Measurements from ENCODE around the gene IL15. TPM values are rescaled to one million over a fixed set of nuclear protein-coding genes. Genes with fewer than 3 reads are reported as not detected.

IL15 gene
- total and polyA plus RNA-seq, 2 of the 4 experiments (the other 2 are of a cell fraction) = 5.0 to 5.2 TPM

GRCh38 chr4:141730805-141731204, 94.4 kb downstream of the IL15 start:
- POLR2A ChIA-PET (ENCODE audit: unreplicated experiment) = no interaction called here
- H2AK5ac ChIP-seq (ENCODE audit: low read depth, low read length) = 0 out of 2 replicates have a peak overlapping the region, but pooled peaks have one; percentile 34
- H3K27me3 ChIP-seq (ENCODE audit: control insufficient read depth, insufficient read depth, low read length) = no peaks in the 10 kb centered on the region
- TF ChIP-seq RCOR1 (IDR thresholded peaks at IDR 0.05; ENCODE audit: insufficient replicate concordance, low read length) (no peak), ELK1 (IDR thresholded peaks at IDR 0.05; ENCODE audit: borderline replicate concordance, low read depth, low read length) (no peak), RAD21 (IDR thresholded peaks at IDR 0.05; ENCODE audit: low read length) (no peak), BHLHE40 (IDR thresholded peaks at IDR 0.05; ENCODE audit: low read depth, low read length) (no peak), NFE2L2 (IDR thresholded peaks at IDR 0.05; ENCODE audit: low read depth, low read length) (no peak), MAFK (IDR thresholded peaks at IDR 0.05; ENCODE audit: low read depth, low read length) (no peak), FOS (IDR thresholded peaks at IDR 0.05; ENCODE audit: low read depth, low read length) (no peak), MXI1 (IDR thresholded peaks at IDR 0.05; ENCODE audit: borderline replicate concordance, low read depth, low read length) (no peak), CTCF (conservative IDR thresholded peaks at IDR 0.05; ENCODE audit: low read depth, low read length) (no peak), POLR2A (IDR thresholded peaks at IDR 0.05; ENCODE audit: low read depth, low read length) (no peak), CEBPB (IDR thresholded peaks at IDR 0.05; ENCODE audit: low read depth, low read length) (no peak), USF2 (IDR thresholded peaks at IDR 0.05; ENCODE audit: low read depth, low read length) (no peak), CHD1 (IDR thresholded peaks at IDR 0.05; ENCODE audit: low read depth, low read length) (no peak), MAZ (IDR thresholded peaks at IDR 0.05; ENCODE audit: borderline replicate concordance, low read depth, low read length) (no peak)
- BruUV-seq (replicated peaks) = no TSS peak
- H2BK15ac ChIP-seq (ENCODE audit: low read depth, low read length) = no peak overlapping the region
- no peak overlapping the region for H3K23ac ChIP-seq (ENCODE audit: low read depth, low read length)
- H2AFZ ChIP-seq (replicated peaks; ENCODE audit: low read length, poor library complexity) = peak overlapping the region; percentile 64
- peaks cover 2% of the 10 kb centered on the region; the same call in 1 of the 2 replicates for H3K36me3 ChIP-seq (ENCODE audit: control insufficient read depth, insufficient read depth, low read length)
- peak; percentile 49 for ATAC-seq (ENCODE audit: low read depth)
- H3K27ac ChIP-seq (ENCODE audit: insufficient read depth, low read length) = no peak overlapping the region
- no peak overlapping the region for H3K9ac ChIP-seq (ENCODE audit: low read depth, low read length)
- H3K9me1 ChIP-seq (ENCODE audit: insufficient read depth, low read length) = peaks cover 2% of the 10 kb centered on the region; the same call in 1 of the 2 replicates
- 0 out of 2 replicates have a peak overlapping the region, but pooled peaks have one; percentile 45 for H3K14ac ChIP-seq (replicated peaks; ENCODE audit: low read depth, low read length)
- dilution Hi-C loops (cut with HindIII; ENCODE audit: low sequenced_read_pairs, unreplicated experiment) = no loop called here
- no peak overlapping the region; the same call in 1 of the 2 replicates for H3K4ac ChIP-seq (ENCODE audit: low read depth, low read length)
- H4K5ac ChIP-seq (ENCODE audit: low read depth, low read length) = no peak overlapping the region; the same call in 1 of the 2 replicates
- in situ Hi-C loops (cut with MboI; ENCODE audit: low sequenced_read_pairs) = no loop called here
- no peaks in the 10 kb centered on the region for H4K20me1 ChIP-seq (ENCODE audit: insufficient read depth, low read length)
- H4K8ac ChIP-seq (ENCODE audit: low read depth in 2 of 2, low read length in 2 of 2) = peak overlapping the region in 1 of 2 experiments; percentile 81; a peak in 2 of 4 replicates
- CTCF ChIA-PET = no interaction called here
- peak overlapping the region; percentile 12 for H2AK9ac ChIP-seq (replicated peaks; ENCODE audit: low read depth, low read length, poor library complexity)
- H3K56ac ChIP-seq (ENCODE audit: extremely low read depth, insufficient read depth, low read length) = no peak overlapping the region
- H3K4me2 ChIP-seq (ENCODE audit: low read depth, low read length) = peak overlapping the region; percentile 37; the same call in 1 of the 2 replicates
- H2BK20ac ChIP-seq (ENCODE audit: low read depth, low read length) = peak overlapping the region; percentile 67; the same call in 1 of the 2 replicates
- peak overlapping the region; percentile 57; the same call in 1 of the 2 replicates for H2BK120ac ChIP-seq (ENCODE audit: low read depth, low read length)
- H3K79me1 ChIP-seq (ENCODE audit: low read depth in 1 of 2, low read length in 2 of 2) = no peaks in the 10 kb centered on the region; a peak in 1 of 4 replicates
- no peak overlapping the region for H3K4me3 ChIP-seq (ENCODE audit: insufficient read depth, low read depth, low read length)
- H3K9me3 ChIP-seq (ENCODE audit: control insufficient read depth, insufficient read depth, low read length) = no peaks in the 10 kb centered on the region
- H3K4me1 ChIP-seq (ENCODE audit: control insufficient read depth, insufficient read depth, low read length) = peaks cover 2% of the 10 kb centered on the region; the same call in 1 of the 2 replicates
- DNase-seq = peak; percentile 30
- peak overlapping the region; percentile 72 for H2BK5ac ChIP-seq (ENCODE audit: low read depth, low read length, poor library complexity, severe bottlenecking)
- intact Hi-C loops (cut with micrococcal nuclease) = no loop called here
- peak overlapping the region; percentile 21; the same call in 1 of the 2 replicates for H4K91ac ChIP-seq (ENCODE audit: insufficient read depth, low read depth, low read length)
- H3K18ac ChIP-seq (ENCODE audit: low read depth, low read length) = peak overlapping the region; percentile 1; the same call in 1 of the 2 replicates

Data from IMR-90 (cell line).